Measurements from ENCODE around the gene CCDC71L.

- TF ChIP-seq SUZ12 (IDR thresholded peaks at IDR 0.05; ENCODE audit: extremely low read depth, insufficient read depth, insufficient read length) = no peak
- no peak for TF ChIP-seq YY1 (IDR thresholded peaks at IDR 0.05; ENCODE audit: insufficient read depth, insufficient read length)
These were observed 3.6 kb downstream of the CCDC71L start for GRCh38 chr7:106657085-106657991.

Data from NT2/D1 (cell line).